Amniotic epithelial cell (primary cell): ENCODE results near the gene NDUFB2.
"Not testable (repeated sequence)": the region's sequence is repeated elsewhere in the genome, so short reads cannot be mapped to it uniquely, and the experiment has no call there.

Experiments
- DNase-seq: peaks from one replicate; pipeline ENCODE4 v3.0.0-alpha.2; 2010; ENCODE audit warnings: low read depth

The NDUFB2 gene

DNA sequence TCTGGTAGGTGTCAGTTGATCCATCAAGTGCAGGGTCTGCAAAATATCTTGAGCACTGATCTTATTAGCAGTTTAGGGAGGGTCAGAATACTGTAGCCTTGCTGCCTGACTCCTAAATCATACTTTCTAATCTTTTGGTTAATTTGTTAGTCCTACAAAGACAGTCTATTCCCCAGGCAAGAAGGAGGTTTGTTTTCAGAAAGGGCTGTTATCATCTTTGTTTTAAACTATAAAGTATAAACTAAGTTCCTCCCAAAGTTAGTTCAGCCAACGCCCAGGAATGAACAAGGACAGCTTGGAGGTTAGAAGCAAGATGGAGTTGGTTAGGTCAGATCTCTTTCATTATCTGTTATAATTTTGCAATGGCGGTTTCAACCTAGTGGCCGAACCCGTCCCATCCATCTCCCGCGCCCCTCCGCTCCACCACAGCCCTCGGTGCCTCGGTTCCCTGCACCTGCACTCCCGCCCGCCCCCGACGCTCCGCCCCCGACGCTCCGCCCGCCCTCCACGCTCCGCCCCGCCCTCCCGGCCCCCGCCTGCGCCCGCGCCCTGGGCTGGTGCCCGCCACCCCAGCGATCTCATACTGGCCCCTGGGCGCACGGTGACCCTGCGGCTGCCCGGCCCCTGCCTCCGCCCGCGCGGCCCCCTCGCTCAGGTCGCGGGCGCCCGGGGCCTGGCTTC is 24.0 kb upstream of the NDUFB2 start, which contains the start of gene ADCK2:
ADCK2 (plus strand) TSS at position 564 of the 681 bp plus-strand sequence. CDS start 386 bp downstream, outside the sequence.
- DNase-seq = no peak

DNA sequence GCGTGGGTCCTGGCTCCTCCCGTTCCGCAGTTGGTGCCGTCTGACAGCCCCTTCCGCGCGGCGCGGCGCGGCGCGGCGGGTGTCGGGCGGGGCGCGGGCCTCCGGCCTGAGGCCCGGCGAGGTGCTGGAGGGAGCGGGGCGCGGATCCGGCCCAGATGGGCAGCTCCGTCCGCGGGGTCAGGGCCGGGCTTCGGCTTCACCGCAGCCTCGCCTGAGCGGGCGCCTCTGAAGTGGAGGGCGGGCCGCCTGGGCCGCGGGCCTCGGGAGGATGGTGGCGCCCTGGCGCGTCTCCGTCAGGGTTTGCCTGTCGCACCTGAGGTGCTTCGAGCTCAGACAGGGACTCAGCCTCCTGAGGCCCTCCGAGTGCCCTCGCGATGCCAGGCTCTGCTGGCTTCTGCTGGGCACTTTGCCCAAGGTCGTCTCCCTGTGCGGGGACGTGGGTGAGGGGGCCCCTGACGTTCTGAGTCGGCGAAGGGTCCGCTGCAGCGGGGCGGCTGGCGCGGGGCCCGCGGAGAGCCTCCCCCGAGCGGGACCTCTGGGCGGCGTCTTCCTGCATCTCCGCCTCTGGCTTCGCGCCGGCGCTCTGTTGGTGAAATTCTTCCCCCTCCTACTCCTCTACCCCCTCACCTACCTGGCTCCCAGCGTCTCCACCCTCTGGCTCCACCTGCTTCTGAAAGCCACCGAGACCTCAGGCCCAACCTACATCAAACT is 23.3 kb upstream of the NDUFB2 start:
- no peak for DNase-seq

DNA sequence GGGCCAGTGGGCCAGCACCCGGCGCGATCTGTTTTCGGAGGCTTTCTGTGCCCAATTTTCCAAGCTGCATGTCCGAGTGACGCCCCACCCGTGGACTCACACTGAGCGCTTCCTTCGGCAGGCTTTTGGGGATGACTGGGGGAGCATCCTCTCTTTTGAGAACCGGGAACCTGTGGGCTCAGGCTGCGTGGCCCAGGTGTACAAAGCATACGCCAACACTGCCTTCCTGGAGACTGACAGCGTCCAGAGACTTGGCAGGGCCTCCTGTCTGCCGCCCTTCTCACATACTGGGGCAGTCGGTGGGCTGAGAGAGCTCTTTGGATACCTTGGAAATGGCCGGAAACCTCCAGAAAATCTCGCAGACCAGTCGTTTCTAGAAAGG is 22.7 kb upstream of the NDUFB2 start:
- DNase-seq = no peak

DNA sequence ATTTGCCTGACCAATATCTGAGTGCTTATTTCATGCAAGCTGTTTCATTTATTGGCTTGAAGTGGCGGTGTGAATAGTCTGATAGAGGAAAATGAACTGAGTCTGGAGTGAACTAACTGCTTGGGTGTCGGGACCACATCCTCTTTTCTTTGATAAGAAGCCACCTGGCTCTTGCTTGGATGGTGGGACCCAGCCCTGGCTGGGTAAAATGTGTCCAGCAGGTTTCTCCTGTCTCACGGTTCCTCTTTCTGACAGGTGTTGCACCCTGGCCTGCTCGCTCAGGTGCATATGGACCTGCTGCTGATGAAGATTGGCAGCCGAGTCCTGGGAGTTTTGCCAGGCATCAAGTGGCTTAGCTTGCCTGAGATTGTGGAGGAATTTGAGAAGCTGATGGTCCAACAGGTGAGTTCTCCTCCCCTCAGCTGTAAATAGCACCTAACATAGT is 22.1 kb upstream of the NDUFB2 start:
- DNase-seq = no peak

DNA sequence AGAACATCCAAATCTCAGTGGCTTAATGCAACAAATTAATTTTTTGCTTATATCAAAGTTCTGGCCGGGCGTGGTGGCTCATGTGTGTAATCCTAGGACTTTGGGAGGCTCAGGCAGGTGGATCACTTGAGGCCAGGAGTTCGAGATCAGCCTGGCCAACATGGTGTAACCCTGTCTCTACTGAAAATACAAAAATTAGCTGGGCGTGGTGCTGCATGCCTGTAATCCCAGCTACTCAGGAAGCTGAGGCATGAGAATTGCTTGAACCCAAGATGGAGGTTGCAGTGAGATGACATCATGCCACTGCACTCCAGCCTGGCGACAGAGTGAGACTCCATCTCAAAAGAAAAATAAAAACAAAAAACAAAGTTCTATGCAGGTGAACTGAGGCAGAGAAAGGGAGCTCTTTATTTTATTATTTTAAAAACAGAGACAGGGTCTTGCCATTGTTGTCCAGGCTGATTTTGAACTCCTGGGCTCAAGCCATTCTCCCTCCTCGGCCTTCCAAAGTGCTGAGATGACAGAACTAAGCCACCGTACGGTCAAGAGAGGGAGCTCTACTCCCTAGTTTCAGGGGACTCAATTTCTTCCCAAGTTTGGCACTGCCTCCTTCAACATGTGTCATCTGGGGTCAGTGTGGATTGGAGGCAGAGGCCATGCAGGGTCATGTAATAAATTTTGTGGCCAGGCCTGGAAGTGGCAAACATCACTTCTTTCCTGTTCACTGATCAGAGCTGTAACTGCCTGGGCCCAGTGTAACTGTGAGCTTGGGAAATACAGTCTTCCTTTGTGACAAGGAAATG is 21.4 kb upstream of the NDUFB2 start:
- DNase-seq = peak; percentile 66

DNA sequence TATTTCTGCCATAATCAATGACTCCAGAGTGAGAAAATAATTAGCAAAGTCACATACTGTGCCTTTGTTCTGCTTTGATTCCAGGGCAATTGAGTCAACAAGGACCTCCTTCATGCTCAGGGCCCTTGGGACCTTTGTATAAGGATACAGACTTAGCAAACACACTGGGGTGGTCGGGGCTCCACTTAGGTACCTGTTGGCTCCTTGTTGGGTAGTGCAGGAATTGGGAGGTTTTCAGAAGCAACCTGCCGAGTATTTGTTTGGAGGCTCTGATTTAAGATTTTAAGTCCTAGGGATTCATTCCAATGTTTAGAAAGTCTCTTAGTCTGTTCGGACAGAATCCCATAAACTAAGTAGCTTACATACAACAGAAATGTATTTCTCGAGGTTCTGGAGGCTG is 20.8 kb upstream of the NDUFB2 start:
- DNase-seq = no peak

DNA sequence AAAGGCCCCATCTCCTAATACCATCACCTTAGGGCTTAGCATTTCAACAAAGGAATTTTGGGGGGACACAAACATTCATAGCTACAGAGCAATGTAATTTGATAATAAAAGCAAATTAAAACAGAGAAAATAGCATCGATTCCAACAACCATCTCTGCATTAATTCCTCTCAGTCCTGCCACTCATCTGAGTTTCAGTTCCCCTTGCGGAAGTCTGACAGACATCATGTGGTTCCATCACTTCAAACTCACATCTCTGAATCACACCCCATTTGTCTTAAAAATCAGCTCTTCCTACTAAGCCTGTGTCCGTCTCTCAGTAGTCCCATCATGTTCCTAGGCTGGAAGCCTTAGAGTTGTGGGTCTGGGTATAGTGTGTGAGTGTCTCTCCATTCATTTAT is 20.2 kb upstream of the NDUFB2 start:
- no peak for DNase-seq

DNA sequence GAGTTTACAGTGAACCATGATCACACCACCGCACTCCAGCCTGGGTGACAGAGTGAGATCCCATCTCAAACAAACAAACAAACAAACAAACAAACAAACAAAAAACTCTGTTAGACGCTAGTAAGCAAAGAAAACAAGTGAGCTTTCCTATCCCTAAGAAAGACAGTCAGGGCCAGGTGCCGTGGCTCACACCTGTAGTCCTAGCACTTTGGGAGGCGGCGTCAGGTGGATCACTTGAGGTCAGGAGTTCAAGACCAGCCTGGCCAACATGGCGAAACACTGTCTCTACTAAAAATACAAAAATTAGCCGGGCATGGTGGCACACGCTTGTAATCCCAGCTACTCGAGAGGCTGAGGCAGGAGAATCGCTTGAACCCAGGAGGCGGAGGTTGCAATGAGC is 19.6 kb upstream of the NDUFB2 start:
- DNase-seq = not testable (repeated sequence)

DNA sequence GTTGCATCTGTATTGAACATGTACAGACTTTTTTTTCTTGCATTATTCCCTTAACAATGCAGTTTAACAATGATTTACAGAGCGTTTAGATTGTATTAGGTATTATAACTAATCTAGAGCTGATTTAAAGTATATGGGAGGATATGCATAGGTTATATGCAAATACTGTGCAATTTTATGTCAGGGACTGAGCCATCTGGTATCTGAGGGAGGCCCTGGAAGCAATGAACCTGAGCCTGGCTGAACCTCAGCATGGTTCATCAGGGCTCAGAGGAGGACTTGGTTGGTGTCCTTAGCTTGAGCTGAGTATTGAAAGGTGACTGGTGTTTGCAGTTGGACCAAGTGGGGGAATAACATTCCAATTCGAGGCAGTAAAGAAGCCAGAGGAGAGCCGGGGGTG is 19.0 kb upstream of the NDUFB2 start:
- DNase-seq = no peak

DNA sequence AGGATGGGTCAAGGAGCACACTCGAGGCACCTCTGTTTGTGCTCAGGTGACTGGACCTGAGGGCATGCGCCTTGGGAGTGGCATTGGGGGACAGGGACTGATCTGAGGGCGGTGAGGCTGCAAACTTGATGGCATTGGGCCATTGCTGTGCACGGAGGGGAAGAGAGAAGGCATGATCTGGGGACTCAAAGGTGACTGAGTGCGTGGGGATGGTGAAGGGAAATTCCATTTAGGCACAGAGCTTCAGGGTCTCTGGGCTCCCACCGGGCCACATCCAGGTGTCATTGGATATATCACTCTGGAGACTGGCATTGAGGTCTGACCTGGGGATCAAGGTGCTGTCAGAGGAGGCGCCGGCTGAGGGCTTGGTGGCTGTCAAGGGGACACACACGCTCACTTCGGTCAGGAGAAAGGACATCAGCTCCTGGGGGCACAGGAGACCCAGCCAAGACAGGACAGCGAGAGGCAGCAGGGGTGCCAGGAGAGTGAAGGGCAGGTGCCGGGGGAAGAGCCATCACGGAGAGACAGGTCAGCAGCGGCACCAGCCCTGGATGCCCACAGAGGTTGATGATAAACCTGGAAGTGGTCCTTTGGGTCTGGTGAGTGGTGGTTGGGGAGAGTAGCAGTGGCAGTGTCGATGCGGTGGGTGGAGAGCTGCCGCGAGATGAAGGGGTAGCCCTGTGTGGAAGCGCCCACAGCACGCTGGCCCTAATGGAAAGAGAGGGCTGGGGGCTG is 18.3 kb upstream of the NDUFB2 start:
- DNase-seq = no peak

DNA sequence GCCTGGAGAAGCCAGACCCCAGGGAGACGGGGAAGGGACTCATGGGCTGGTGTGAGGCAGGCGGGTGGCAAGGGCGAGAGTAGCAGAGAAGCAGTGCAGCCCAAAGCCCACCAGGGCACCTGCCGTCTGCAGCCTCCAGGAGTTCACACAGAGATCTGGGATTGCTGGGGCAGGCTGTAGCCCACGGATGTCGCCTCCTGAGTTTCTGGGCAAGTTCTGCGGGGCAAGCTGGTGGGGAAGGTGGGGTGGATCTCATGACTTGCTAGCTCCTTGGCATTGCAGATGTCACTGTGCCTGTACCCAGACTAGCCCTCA is 17.7 kb upstream of the NDUFB2 start:
- DNase-seq = no peak

DNA sequence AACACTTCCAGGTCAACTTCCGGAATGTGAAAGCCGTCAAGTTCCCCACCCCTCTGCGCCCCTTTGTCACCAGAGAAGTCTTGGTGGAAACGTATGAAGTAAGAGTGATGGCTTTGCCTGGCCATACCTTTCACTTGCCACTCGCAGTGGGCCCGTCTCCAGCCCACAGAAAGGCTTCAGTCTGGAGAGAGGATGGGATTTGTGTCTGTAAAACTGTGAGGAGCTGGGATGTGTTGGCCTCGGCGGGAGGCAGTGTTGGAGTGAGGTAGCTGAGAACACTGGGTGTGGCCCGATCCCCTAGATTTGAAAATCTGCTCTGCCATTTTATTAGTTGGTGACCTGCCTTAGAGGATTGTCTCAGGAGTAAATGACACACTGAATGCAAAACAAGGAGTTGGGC is 17.3 kb upstream of the NDUFB2 start:
- DNase-seq = no peak

DNA sequence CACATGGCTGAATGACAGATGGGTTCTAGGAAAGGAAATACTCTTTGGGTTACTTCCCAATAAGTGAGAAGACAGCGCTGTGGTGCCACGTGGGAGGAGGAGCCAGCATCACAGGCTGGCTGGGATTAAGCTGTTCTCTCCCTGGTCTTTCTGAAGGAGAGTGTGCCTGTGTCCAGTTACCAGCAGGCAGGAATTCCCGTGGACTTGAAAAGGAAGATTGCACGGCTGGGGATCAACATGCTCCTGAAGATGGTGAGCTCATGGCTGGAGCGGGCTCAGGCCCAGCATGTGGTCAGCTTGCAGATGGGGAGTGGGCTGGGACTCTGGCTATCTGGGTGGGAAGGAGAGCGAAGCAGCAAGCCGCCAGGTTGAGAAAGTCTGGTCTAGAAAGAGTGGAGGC is 15.6 kb upstream of the NDUFB2 start:
- DNase-seq = no peak

DNA sequence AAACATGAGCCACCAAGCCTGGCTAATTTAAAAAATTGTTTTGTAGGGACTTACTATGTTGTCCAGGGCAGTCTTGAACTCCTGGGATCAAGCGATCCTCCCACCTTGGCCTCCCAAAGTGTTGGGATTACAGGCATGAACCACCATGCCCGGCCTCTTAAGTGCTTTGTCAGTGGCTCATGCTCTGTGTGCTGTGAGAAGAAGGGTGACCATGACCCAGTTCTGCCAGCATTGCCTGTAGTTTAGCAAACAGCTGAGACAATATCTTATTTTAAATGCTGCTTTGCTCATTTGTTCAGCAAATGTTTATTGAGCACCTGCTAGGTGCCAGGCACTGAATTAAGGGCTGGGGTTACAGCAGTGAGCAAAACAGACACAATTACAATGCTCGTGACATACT is 14.7 kb upstream of the NDUFB2 start:
- no peak for DNase-seq

DNA sequence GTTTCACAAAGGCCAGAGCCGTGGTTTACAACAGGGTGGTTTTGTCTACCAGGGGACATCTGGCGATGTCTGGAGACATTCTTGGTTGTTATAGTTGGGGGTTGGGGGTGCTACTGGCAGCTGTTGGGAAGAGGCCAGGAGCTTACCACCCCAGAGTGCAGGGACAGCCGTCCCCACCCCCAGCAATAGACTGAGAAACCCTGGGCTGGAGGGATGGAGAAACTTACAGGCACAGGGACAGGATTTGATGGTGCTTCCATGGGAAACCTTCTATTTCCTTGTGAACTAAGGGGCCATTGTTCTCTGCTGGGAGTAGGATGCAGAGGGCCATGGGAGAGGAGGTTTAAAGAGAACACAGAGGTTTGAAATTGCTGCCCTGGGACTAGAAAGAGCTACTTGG is 12.9 kb upstream of the NDUFB2 start:
- DNase-seq = no peak

DNA sequence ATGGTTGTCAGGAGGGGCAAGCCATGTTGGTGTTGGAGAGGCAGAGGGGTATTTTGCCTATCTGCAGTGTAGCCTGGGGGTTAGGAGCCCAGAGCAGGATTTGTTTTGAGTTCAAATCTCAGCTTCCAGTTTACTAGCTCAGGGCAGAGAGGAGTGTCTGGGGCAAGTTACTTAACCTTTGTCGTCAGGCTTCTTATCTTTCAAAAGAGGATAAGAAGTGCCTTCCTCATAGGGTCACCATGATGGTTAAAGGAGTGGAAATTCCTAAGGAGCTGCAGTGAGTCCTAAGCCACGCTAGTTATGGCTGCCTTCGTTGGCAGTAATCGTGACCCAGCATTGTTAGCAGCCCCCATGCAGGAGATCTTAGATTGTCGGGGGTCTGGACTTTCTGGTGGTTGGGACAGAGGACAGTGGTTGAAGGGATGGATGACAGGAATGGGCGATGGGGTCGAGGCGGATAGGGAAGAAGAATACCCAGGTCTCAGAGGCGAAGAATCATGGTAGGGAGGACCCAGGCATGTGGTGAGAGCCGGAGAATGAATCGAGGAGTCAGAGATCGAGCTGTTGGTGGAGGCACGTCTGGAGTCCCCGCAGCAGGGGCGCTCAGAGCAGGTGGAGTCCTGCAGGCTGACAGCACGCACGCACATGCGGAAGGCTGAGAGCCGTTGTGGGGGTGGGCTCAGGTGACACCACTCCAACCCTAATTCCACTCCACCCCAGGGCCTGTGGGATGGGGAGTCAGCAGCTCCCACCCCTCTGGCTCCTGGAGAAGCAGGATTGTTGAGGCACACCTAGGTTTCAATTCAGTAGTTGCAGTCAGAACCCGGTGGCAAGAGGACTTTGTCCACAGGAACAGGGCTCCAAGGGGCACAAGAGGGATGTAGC is 12.2 kb upstream of the NDUFB2 start:
- DNase-seq = no peak

DNA sequence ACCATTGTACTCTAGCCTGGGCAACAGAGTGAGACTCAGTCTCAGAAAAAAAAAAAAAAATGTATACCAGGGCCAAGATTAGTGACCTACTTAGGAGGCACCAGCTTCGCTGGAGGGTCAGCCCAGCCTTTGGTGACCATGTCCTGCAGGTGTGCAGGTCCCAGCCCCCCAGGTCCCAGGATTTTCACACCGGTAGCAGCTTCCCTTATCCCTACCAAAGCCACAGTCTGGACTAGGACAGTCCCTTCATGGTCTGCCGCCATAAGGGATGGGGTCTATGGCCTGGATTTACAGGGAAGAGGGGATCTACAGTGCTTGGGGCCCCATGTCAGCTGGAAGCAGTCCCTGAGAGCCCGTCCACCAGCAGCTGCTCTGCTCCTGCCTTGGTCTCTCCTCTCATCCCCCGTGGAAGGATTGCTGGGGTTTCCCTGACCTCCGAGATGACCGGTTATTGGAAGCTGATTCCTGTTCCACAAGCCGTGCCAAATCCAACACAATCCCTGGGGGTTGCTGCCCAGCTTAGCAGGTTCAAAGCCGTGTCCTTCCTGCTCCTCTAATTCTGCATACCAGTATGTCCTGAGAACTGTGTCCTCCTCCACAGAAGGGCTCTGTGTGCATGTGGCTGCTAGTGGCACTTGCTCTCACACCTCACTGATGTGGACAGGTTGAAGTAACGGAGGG is 11.0 kb upstream of the NDUFB2 start:
- DNase-seq = no peak

DNA sequence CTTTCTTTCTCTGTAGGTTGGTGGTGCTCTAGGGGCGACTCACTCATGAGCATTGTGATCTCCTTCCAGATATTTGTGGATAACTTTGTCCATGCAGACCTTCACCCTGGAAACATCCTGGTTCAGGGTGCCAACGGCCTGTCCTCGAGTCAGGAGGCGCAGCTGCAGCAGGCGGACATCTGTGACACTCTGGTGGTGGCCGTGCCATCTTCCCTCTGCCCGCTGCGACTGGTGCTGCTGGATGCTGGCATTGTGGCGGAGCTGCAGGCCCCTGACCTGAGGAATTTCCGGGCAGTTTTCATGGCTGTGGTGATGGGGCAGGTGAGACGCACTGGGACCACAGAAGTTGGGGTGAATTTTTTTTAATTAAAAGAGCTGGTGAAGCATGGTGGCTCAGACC is 9.6 kb upstream of the NDUFB2 start:
- DNase-seq = no peak

DNA sequence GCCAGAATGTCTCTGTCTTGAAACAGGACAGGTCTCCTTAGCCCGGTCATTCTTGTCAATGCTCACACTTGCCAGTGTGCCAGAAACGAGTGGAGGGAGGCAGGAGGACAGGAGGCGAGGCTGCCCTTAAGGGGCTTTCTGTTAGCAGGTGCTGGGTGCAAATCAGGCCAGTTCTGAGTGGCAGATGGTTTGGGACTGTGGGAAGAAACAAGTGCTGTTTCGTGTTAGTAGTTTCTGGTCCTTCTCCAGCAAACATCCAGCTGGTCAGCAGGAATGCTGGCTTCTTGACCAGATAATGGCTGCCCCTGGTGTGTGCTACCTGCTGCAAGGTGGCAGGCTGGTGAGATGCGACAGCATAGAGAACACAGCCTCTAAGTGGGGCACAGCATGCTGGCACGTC is 8.2 kb upstream of the NDUFB2 start:
- DNase-seq = no peak

DNA sequence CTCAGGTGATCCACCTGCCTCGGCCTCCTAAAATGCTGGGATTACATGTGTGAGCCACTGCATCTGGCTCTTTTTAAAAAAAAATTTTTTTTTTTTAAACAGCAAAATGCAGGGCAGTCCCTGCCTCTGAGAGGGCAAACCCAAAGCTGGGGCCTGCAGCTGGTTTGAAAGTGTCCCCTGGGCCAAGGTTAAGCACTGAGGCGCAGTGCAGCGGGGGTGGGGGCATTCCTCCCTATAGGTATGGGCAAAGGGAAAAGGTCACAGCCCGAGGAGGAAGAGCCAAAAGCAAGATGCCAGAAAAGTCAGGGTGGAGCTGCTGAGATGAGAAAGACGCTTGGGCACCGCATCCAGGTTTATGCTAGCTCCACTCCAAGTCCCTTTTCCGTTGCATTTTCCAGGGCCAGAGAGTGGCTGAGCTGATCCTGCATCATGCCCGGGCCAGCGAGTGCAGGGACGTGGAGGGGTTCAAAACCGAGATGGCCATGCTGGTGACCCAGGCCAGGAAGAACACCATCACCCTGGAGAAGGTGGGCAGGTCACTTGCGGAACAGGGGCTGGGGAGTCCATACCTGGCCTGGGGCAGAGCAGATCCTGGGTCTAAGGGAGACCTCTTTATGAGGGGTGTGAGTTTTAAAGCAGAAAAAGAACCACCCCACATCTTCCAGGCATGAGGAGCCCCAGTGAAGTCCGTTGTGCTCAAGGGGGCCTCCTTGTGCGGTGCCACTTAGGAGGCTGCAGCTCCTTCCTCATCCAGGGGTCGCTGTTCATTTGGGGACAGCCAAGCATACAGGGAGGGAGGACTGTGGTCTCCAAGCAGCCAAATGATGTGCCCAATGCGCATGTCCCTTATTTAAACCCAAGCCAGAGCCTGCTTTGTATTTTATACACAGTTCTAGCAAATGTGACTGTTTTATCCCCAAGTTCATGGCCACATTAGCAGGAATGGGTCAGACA is 7.0 kb upstream of the NDUFB2 start:
- no peak for DNase-seq
